HT1080 (cell line): ENCODE measurements around the gene SUB1. TPM values are rescaled to one million over a fixed set of nuclear protein-coding genes. Genes with fewer than 3 reads are reported as not detected.

Experiments used
- DNase-seq: peaks from one replicate; pipeline ENCODE4 v3.0.0-alpha.2; 2015; ENCODE audit warnings: low read depth
- total RNA-seq: library from RNA; depleted of rRNA; stranded (reverse); fragments of >200 nt; shearing (Covaris generic); gene quantifications from 2 replicates; pipeline ENCODE4 v1.2.3, GENCODE V29; 2014; rRNA removed

SUB1 gene
- total RNA-seq, 1 experiment from 2014 or later: 304 TPM

DNA sequence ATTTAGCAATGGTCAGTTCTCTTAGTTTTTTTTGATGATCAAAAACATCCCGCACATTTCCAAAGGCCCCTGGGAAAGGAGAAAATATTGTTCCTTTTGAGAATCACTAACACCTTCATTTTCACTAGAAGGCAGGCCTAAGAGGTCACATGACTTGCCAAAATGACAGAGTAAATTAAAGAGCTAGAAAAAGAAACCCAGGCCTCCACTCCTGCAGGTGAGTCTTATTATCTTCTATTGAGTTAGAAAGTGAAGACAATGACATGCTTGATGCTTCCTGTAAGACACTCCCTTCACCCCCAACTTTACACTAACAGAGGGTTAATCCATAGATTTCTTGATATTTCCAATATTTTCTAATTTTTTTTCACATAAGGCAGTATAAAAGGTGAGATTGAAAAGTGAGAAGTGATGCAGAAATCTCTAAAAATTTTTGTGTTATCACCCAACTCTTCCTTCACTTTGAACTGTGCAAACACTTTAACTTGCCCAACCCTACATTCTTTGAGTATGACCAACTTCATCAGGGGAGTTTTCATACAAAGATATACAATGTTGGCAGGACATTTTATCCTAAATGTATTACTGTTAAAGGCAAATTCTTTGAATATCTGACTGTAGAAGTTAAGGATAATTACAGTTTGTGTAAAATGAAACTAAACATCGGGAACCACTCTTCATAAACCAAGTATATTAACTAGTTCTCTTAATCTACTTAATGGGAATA is 57.1 kb downstream of the SUB1 start:
- peak; percentile 28 for DNase-seq

DNA sequence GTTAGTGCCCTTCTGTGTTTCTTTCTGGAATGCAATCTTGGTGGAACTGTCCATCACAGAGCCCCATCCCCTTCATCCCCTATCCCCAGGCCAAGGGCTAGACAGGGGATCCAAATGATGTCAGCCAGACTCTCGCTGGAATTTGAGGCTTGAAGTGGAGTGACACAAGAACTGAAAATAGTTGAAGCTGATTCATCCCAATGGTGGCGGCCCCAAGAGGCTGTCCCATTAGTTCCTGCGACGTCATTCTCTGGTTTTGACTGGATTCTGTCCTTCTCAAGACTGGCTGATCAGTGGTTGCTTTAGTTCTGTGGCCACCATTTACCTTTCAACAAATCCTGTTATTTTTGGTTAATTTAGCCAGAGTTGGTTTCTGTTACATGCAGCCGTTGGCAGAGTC is 59.9 kb downstream of the SUB1 start:
- DNase-seq: no peak

DNA sequence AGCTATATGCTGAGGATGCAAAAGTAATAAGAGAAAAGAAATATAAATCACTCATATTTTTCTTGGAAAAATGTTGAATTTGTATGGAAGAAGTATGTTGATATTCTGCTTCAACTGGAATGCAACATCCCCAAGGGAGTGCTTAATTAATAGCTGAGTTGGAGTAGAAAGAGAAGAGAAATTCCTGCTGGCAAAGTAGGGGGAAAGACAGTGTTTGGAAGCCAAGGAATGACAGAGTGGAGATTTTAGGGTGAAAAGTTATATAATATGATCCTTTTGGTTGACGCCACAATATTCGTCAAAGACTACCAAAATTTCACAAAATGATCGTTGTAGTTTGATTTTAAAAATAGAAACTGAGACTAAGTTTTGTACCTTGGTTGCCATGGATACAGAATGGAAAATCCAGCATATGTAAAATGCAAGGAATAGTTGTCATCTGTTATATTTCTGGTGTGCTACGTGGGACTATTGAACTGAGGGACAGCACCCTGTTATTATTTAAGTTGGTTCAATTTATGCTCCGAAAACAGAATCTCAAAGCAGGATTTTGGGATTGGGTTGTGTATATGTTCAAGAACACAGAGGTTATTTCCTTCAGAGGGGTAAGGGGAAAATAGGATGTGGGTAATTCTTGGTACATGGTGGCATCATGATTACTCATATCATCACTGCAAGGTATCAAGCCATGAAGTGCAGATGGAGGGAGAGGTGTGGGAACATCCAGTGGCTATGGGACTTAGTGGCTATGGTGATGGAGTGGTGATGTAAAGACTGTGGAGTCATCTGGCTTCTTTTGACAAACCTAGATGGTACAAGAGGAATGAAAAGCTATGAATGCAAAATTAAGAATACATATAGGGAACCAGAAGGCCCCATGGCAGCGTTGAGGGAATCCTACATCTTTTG is 61.0 kb downstream of the SUB1 start:
- DNase-seq: no peak

DNA sequence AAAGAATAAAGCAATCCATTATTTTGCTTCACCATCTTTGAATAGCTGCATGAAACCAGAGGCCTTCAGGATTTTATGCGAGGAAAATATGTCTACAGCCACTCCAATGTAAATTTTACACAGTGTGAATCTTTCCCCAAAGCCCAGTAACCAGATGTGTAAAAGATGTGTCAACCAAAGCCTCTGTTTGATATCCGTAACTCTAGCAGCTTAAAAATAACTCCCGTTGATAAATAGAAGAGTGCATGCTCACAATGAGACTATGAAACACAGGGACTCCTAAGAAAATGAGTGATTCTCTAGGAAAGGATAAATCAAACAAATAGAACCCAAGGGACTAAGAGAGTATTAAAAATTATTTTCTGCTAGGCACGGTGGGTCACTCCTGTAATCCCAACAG is 65.7 kb downstream of the SUB1 start:
- no peak for DNase-seq

DNA sequence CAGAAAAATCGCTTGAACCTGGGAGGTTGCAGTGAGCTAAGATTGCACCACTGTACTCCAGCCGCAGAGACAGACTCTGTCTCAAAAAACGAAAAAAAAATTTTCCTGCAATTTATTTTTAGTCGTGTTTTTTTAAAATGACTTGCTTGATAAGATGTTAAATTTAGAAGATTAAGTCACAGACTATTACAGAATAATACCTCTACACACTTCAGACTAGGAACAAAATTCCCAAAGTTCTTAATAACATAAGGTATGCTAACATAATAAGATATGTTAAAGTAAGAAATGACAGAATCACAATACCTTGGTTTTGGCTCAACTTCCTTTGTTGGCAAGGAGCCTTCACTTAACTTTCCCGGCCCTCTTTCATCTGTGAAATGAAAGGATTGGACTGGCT is 66.3 kb downstream of the SUB1 start:
- no peak for DNase-seq

Other genes with a start within 250 kb of the SUB1 start
- gene ZFR, start 140.8 kb upstream of the SUB1 start, total RNA-seq: 76.9 and 83.1 TPM in 2 replicates
- gene NPR3, start 125.8 kb downstream of the SUB1 start, total RNA-seq: 0.29 and 0.50 TPM in 2 replicates